ENCODE results near the gene CATSPERB.

DNA sequence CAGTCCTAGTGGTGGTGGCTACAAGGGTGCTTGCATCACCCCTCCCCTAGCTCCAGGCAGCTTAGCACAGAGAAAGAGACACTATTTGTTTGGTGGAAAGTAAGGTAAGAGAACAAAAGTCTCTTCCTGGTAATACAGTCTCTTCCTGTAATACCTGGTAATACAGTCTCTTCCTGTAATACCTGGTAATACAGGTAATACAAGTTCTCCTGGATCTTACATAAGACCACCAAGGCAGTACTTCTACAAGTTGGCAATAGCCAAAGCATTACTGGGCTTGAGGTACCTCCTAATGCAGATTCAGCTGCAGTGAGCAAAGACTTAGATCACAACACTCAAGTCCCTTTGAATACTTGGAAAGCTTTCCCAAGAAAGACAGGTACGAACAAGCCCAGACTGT is 77.0 kb downstream of the CATSPERB start:
- TF ChIP-seq, protein P1, sequence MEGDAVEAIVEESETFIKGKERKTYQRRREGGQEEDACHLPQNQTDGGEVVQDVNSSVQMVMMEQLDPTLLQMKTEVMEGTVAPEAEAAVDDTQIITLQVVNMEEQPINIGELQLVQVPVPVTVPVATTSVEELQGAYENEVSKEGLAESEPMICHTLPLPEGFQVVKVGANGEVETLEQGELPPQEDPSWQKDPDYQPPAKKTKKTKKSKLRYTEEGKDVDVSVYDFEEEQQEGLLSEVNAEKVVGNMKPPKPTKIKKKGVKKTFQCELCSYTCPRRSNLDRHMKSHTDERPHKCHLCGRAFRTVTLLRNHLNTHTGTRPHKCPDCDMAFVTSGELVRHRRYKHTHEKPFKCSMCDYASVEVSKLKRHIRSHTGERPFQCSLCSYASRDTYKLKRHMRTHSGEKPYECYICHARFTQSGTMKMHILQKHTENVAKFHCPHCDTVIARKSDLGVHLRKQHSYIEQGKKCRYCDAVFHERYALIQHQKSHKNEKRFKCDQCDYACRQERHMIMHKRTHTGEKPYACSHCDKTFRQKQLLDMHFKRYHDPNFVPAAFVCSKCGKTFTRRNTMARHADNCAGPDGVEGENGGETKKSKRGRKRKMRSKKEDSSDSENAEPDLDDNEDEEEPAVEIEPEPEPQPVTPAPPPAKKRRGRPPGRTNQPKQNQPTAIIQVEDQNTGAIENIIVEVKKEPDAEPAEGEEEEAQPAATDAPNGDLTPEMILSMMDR (conservative IDR thresholded peaks at IDR 0.05 in 1 of 2, IDR thresholded peaks at IDR 0.05 in 1 of 2; ENCODE audit: low read depth in 1 of 2, low read length in 2 of 2) = no peak
- no peak for TF ChIP-seq EZH2 (IDR thresholded peaks at IDR 0.05; ENCODE audit: low read length, missing control alignments)
